AG09319 (cell line): ENCODE measurements around the gene FAM193A.

Experiments
- DNase-seq: peaks from one replicate; pipeline ENCODE4 v3.0.0-alpha.2; 2010; ENCODE audit warnings: low read depth; ENCODE audit errors: extremely low read depth
- CTCF ChIP-seq: IDR thresholded peaks from 2 replicates; pipeline ENCODE4 v1.5.1; 2011; ENCODE audit warnings: low read depth, mild to moderate bottlenecking, inconsistent platforms, low read length, moderate library complexity

The FAM193A gene

GRCh38 chr4:2593003-2593402 lies 56.6 kb downstream of the FAM193A start:
- TF ChIP-seq CTCF = no peak
- DNase-seq = no peak

GRCh38 chr4:2595436-2595835 lies 59.0 kb downstream of the FAM193A start:
- no peak for DNase-seq
- no peak for TF ChIP-seq CTCF

- no peak for DNase-seq
- TF ChIP-seq CTCF = no peak
Measured at GRCh38 chr4:2595952-2596552, 59.6 kb downstream of the FAM193A start.

GRCh38 chr4:2596611-2597010 lies 60.2 kb downstream of the FAM193A start:
- no peak for DNase-seq
- no peak for TF ChIP-seq CTCF

- no peak for TF ChIP-seq CTCF
Measured at GRCh38 chr4:2598511-2599303, 62.3 kb downstream of the FAM193A start.

GRCh38 chr4:2599304-2599654 lies 62.8 kb downstream of the FAM193A start:
- no peak for TF ChIP-seq CTCF
- DNase-seq = no peak

More at GRCh38 chr4:2598511-2599303, 62.3 kb downstream of the FAM193A start:
- no peak for DNase-seq

- no peak for DNase-seq
- no peak for TF ChIP-seq CTCF
Measured at GRCh38 chr4:2600878-2601277, 64.4 kb downstream of the FAM193A start.
